HG02870 (cell line): ENCODE measurements around the gene TM7SF3.

ENCODE experiments used
- ATAC-seq: cut with Tn5 transposase; IDR thresholded peaks from one replicate; pipeline ENCODE4 v1.9.1; 2021; ENCODE audit warnings: mild to moderate bottlenecking, moderate library complexity; ENCODE audit not compliant: unreplicated experiment

The TM7SF3 gene

DNA sequence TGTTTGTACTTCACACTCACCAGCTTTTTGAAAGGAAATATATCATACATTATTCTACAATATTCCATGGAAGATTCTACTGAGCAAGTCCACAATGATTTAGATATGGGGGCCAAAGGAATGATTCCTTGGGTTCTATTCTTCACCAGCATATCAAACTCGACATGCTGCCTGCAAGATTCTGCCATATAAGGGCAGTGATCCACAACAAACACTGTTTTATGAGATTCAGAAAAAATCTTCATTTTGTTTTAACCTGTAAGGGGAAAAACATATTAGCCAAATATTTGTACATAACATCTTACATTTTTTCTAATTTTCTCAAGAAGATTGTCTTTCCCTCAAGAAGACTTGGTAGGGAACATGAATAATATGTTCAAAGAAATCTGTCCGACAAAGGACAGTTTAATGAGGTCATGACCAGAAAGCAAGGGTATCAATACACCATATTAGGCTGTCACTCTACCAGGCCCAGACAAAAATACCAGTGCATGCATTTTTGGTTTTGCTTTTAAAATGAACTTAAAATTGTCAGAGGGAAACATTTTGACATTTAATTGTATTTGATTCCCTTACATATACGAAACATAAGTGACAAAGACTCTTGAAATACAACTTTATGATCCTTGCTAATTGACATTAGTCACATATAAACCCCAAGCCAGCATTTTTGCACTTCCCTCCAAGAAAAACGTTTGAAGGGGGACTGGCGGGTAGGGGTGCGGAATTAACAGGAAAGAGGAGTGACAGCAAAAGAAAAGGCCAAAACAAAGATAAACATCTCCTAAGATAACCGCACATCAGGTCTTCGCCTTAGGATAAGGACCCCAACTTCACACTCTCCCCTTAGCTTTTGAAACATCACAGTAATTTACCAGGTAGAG, 77.4 kb downstream of the TM7SF3 start:
- no peak for ATAC-seq

DNA sequence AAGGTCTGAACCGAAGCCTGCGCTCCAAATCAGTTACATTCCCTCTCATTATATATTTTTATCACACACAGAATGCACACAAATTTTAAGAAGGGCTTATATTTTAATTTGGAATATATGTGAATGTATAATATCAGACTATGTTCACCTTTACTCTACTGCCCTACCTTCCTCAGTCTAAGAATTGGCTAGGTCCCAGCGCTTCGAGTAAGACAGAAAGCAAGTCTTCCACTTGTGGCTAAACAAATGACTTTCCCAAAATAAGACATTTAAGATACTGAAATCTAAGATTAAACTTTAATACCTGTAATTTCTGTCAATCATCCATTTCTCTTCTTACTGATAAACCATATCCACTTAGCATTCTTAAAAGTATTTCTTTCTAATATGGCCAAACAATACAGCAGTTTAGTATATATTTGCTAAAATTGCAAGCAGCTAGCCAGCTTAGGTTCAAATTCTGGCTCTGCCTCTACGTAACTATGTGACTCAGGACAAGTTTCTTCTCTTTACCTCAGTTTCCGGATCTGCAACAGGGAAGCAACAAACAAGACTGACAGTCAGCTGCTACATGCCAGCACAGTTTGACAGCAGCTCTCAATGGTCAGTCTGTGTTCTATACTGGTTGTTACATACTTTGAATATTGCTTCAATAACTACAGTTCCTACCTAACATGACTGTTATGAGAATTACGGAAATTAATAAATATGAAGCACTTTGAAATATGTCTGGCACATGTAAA, 78.4 kb downstream of the TM7SF3 start:
- no peak for ATAC-seq

DNA sequence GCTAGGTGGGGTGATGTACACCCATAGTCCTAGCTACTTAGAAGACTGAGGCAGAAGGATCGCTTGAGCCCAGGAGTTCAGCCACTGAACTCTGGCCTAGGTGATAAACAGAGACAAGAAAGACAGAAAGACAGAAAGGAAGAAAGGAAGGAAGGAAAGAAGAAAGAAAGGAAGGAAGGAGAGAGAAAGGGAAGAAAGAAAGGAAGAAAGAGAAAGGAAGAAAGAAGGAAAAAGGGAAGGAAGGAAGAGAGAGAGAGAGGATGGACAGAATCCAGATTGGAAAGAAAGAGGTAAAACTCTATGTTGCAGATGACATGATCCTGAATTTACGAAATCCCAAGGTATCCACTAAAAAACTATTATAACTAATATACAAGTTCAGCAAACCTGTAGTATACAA, 84.6 kb downstream of the TM7SF3 start:
- ATAC-seq, result no peak

DNA sequence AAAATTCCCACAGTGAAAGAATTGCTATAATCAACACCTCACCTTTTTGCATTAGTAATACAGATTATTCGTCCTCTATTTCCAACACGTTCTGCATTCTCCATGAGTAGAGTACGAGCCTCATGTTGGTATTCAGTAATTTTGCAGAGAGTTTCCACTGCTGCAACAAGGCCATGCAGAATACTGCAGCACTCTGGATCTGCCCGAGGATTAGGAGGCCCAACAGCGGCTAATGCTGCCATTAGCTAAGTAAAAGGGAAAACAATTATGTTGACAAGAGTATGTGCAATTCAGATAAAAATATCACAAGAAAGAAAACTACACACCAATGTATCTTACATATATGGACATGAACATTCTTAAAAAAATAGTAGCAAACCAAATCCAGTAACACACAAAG, 85.5 kb downstream of the TM7SF3 start:
- ATAC-seq, result no peak
